ENCODE data around the gene TRIM44. TPM values are rescaled to one million over a fixed set of nuclear protein-coding genes. Genes with fewer than 3 reads are reported as not detected.
"Not testable (repeated sequence)": the region's sequence is repeated elsewhere in the genome, so short reads cannot be mapped to it uniquely, and the experiment has no call there.

TRIM44 gene
- polyA plus RNA-seq, 1 donor, result 101 TPM

DNA sequence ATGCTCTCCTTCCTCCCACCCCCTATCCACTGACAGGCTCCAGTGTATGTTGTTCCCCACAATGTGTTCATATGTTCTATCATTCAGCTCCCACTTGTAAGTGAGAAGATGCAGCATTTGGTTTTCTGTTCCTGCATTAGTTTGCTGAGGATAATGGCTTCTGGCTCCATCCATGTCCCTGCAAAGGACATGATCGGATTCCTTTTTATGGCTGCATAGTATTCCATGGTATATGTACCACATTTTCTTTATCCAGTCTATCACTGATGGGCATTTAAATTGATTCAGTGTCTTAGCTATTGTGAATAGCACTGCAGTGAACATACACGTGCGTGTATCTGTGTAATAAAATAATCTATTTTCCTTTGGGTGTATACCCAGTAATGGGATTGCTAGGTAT is 5.8 kb downstream of the TRIM44 start:
- DNase-seq, result not testable (repeated sequence)

DNA sequence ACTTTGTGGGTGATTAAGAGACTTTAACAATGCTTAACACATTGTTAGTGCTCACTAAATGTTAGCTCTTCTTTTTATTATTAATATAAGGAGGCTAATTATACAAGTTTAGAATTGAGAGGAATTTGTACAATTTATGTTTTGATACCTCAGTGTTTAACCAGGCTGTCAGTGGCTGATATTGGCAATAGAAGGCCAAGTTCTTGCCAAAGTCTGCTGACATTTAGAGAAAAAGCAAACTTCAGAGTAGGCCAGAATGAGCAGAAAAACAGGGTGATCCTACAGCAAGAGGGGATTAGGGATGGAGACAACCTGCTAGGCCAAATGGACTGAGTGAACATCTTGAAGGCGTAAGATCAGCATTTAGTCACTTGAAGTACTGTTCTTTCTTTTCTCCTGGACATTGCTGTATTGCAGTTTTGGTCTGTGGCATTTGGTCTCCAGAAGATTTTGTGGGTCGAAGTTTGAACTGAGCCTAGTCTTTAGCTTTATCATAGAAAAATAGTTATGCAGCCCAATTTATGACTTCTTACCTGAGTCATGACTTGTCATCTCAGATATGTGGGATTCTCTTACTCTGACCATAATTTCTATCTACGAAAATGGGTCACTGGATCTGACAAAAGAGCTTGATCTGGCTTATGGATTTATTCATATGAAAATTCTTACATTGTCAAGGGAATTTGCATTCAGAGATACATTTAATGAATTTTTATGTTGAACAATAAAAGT is 9.0 kb downstream of the TRIM44 start:
- no peak for DNase-seq

DNA sequence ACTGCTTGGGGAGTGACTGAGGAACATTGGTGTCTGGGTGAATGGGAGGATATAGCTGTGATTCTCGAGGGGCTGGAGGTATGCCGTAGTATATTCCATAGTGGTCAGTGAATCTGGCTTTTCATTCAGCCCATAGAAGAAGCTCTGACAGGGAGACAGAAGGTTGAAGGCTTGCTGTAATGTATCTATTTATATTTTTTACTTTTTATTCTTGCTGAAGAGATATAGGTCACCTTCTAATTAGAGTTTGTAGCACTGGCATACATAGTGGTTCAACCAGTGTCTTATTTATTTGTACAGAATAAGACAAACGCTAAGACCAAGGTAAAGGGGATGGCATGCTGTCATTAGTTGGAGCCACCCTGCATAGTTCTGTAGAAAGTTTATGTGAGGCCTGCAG is 10.0 kb downstream of the TRIM44 start:
- no peak for DNase-seq

DNA sequence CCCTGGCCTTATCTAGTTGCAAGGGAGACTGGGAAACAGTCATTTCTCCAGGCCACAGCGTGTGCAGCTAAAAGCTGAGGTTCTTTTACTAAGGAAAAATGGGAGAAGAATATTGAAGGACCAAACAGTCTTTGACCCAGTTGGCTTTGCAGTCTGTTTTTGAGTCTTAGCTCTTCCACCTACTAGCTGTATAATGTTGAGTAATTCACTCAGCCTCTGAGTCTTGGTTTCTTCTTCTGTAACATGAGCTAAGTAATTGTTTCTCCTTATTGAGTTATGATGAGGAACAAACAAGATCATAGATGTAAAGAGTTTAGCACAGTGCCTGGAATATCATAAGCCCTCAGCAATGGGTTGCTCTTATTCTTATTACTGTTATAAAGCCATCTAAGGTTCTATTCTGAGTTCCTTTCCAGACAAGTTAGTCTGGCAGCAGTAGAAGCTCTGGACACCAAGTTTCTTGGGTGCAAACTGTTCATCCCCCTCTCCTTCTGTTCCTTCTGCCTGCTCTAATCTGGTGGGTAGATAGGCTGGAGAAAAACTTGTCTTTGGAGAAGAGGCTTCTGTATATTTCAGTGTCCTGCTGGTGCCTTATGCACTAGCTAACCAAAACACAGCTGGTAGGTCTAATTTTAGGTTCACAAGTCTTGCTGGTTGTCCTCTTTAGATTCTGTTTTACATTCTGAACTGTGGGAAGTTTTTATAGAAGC is 13.5 kb downstream of the TRIM44 start:
- DNase-seq, result no peak

DNA sequence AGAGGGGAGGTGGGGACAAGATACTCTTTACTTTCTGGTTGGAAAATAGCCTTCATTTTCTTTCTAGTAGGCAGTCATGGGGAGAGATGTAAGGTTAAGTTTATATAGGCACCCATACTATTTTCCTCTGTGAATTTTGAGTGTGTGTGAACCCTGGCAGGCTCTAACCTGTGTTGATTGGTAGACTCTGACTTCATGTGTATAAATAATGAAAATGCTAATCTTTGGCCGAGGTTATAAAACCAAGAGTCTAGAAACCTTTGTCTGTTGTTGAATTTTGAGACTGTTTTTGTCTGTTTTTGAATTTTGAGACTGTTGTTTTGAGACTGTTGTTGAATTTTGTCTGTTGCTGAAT is 14.0 kb downstream of the TRIM44 start:
- no peak for DNase-seq

DNA sequence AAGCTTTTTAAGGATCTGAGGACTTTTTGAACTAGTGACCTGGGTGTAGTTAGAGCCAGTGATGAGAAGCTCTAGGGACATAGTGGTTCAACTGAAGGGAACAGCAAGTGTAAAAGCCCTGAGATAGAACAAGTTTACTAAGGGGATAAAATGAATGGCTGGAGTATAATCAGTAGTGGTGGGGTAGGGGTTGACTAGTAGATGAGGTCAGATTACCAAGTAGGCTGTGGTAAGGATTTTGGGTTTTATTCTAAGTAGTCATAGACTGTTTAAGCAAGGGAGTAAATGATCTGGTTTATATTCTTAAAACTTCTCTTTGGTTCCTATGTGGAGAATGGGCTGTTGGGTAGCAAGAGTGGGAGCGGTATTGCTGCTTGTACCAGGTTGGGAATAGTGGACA is 15.3 kb downstream of the TRIM44 start:
- DNase-seq, result no peak

DNA sequence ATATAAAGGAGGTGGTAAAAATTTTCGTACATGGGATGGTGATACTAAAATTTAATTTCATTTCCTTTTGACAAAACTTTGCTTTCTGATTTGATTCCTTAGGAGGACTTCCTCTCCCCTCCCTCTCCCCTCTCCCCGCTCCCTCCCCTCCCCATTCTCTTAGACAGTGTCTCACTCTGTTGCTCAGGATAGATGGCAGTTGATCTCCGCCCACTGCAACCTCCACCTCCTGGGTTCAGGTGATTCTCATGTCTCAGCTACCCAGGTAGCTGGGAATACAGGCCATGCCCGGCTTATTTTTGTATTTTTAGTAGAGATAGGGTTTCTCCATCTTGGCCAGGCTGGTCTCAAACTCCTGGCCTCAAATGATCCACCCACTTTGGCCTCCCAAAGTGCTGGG is 15.9 kb downstream of the TRIM44 start:
- DNase-seq, result no peak

DNA sequence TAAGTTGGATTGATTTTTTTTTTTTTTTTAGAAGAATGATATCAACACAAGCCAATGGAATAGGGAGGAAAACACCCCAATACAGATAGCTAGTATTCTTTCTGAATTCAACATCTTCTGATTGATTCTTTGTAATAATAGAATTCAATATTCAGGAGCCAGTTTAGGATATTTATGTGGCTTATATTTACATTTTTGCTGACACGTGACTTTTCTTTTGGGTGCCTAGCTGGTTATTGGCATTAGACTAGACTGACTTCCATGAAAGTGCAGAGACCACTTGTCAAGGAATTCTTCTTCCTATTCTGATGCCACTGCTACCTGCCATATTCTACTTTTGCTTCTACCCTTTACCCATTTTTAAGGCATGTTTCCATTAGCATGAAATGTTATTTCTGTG is 16.4 kb downstream of the TRIM44 start:
- no peak for DNase-seq

DNA sequence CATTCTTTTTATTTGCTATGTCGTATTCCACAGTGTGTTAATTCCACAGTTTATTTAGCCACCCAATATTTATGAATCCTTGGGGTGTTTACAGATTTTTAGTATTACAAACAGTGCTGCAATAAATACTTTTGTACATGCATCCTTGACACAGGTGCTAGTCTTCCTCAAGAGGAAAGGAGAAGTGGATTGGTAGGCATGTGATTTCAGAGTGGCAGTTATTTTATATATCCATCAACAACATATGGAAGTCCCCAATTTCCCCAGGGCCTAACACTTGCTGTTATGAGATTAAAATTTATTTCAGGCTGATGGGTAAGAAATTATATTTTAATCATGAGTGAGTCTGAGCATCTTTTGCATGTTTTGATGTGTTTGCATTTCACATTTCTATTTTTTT is 17.9 kb downstream of the TRIM44 start:
- DNase-seq, result no peak

DNA sequence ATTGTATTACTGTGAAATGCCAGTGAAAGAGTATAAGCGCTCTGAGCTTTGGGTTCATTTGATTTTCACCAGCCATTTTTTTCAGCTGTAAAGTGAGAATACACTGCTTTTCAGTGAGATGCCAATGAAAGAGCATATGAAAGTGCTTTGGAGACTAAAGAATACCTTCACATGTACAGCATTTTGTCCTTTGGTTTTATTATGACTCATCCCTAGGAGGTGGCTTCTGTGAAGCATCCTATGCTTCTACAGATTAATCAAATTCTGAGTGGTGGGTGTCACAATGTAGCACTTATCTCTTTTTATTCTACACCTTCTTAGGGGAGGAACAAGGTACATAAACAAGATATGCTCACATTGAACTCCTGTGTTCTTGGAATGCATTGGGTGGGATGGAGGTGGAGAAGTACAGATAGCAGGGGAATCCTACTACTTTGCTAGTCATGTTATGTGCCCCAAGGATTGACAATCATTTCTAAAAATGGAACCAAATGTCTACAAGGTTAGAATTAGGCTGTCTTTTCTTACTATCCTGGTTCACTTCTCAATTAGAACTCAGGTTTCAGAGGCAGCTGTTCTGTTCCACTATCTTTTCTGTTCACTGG is 18.7 kb downstream of the TRIM44 start:
- DNase-seq, result no peak

DNA sequence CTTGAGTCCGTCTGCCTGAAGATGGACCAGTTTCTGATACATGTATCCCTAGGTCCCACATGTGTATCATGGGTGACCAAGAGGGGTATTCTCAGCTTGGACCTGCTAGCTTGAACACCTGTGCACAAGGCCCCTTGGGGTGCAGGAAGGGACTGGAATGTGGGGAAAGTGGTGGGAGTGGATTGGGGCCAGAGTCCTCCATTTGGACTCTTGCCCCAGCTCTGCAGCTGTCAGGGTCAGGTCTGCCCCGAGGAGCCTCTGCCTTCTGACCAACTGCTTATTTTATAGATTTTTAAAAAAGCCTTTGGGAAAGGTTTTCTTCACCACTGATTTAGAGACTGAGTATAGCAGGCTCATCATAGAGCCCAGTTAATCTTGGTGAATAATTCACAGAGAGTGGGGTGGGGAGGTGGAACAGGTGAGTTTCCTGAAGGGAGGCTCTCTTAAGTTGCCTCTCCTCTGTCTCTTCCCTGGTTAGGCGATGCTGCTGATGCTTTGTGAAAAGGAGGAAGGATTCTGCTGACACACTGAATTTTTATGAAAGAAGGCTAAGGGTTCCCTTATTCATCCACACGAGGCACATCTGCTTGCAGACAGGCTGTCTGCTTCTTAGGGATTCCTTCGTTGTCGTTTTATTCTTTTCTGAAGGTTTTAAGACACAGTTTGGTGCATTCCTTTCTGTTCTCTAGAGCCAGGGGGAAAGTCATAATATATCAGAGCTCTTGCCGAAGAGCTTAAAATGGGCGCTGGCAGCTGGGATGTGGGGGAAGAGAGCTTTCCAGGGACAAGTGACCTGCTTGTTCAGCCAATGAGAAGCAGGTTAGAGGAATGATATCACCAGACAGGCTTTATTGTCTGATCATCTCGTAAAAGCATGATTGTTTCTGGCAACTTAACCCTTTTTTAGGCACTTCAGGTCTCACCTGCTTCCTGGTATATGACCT is 19.9 kb downstream of the TRIM44 start:
- peak; percentile 36 for DNase-seq

DNA sequence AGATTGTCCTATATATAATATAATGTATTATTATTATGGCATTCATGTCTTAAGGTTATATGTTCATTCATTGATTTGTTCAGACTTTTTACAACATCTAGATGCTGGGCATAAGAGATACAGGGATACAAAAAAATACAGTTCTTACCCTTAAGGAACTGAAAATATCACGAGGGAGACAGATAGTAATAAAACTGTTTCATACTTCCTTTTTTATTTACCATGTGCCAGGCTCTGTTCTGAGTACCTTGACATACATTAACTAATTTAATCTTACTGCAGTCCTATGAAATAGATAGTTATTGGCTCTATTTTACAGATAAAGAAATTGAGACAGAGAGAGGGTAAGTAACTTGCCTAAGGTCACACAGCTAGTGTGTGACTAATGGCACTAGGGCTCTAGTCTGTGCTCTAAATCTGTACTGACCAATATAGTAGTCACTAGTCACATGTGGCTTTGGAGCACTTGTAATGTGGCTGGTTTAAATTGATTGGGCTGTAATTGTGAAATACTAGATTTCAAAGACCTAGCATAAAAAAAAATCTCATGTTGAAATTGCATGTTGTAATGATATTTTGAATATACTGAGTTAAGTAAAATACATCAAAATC is 21.3 kb downstream of the TRIM44 start:
- DNase-seq, result no peak

DNA sequence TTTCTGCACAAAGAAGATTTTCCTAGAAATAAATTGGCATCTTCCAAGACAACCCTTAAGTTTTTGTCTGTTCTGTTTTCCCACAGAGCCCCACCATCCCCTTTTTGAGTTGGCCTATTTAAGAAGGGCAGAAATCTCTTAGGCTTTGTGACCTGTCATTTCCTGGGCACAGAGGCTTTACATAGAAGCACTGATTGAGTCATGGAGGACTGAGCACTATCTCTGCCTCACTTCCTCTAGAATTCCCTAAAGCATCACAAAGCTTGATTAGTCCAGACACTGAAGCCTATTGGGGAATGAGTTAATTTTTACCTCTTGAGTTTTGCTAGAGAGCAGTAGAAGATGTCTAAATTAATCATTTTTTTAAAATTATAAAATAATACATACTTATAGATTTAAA is 25.4 kb downstream of the TRIM44 start:
- no peak for DNase-seq

DNA sequence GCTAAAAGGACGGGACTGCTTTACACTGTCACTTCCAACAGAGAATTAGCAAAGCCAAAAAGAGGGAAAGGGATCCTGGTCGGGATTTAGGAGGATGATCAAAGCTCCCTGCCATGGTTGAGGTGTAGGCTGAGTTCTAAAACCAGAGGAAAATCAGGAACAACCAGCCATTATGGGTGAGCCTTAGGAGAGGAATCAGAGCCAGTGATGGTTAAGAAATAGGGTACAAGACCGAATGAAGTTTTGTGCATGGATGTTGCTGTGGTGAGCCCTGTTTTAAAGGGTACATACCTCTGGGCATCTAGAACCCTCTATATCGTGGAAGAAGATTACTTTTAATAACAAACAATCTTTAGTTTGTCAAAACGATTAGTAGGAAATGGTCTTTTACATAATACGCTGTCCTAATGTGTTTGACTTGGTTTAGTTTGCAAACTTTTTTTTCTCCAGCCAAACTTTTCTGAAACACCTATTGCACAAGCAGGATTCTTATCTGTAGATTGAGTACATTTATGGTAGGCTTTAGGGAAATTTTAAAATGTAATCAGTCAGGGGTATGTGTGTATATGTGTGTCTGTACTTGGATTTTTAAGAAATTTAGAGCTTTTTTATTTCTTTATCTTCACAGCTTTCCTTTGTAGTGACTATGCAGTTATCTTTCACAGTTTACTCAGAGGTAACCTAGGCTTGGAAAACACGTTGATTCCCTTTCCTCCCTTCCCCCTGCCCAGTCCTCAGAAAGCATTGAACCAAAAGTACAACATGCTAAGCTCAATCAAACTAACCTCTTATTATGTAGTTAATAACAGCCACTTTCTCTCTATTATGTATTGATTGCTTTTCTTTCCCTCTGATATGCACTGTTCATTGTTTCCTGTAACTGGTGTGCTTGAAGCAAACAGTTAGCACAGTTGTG is 26.8 kb downstream of the TRIM44 start:
- DNase-seq, result no peak

DNA sequence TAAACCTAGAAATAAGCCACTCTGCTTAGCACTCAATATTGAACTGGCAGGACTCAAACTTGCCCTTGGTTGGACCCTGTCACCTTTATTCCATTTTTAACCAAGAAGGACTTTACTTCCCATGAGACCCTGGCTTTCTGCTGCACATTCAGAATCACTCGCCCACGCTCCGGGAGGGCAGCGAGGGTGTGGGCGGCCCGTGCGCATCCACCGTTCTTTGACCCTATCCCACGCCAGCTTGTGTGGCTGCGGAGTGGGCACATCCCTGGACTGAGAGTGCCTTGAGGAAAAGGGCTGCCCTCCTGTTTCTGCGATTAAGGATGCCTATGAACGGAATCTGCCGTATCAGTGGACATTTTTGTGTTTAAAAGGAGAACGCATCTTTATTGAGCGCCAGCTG is 39.6 kb downstream of the TRIM44 start:
- no peak for DNase-seq

DNA sequence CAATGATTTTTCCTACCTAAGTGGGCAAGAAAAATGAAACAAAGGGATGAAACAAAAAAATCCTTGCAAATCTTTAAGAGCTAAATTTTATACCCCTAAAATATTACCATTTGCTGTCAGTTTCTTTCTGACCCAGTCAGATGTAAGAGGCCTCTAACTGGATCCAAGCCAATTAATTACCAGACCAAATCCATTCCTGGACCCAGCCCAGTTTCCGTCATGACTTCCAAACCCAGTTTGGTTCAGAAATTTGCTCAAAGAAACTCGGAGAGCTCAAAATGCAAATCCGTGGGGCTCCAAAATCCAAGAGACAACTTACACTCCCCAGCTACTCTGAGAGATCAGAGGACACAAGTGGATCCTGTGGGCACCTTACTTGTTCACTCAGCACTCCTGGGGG is 46.8 kb downstream of the TRIM44 start:
- DNase-seq, result no peak

DNA sequence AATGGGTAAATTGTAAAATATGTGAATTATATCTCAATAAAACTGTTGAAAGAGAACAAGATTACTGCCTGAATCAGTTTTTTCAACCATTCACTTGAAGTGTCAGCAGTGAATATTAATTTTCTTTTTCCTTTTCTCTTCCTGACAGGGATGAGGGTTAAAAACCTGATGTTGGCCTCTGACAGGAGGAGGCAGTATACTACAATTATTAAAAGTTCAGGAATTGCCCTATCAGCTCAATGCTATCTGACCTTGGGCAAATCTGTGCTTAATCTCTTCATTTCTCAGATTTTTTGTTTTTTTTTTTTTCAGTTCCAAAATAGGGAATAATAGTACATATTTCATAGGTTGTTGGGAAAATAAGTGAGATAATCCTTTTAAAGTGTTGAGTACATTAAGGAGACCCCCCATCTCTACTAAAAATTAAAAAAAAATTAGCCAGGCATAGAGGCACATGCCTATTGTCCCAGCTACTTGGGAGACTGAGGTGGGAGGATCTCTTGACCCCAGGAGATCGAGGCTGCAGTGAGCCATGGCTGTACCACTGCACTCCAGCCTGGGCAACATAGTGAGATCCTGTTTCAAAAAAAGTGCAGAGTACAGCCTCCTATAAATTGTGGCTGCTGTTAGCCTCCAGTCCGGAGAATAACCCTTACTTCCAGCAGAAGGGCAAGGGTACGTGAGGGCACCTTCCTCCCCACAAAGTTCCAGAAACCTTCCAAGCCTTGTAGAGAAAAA is 48.8 kb downstream of the TRIM44 start:
- DNase-seq, result no peak

DNA sequence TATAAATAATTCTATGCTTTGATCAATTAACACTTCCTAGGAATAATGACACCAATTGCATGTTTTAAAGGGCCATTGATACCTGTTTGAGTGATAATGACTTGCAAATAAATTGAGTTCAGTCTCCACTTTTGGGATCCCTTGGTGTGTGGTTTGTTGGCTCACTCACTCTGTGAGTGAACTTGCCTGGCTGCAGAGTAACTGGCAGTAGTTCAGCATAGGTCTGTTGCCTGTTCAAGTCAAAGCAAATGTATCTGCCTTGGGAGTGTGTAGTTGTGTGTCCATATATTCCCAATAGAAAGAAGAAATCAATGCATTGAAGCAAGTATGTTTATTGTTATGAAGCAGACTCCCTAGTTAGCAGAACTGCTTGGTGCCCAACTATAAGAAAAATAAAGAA is 49.3 kb downstream of the TRIM44 start:
- no peak for DNase-seq

DNA sequence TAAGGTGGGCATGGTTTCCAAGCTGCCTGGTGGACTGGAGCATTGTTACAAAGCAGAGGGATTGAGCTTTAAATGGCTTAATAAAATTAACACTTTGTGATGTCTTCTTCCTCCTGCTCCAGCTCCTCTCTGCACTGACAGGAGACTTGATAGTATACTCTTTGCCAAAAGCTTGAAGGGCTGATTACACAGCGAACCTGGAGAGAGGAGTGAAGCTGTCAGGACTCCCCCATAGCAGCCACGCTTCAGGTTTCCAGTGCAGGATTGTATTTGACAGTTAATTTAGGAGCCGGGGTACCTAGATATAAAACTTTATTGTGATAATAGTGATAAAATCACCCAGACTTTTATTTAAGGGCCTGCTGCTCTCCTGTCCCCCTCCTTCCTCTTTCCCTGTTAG is 50.0 kb downstream of the TRIM44 start:
- peak; percentile 44 for DNase-seq
